HG02759 (cell line): ENCODE data around the gene CHST11.

Source experiments
- ATAC-seq: cut with Tn5 transposase; IDR thresholded peaks from one replicate; pipeline ENCODE4 v1.9.1; 2021; ENCODE audit warnings: mild to moderate bottlenecking, moderate library complexity; ENCODE audit not compliant: unreplicated experiment

CHST11 gene

DNA sequence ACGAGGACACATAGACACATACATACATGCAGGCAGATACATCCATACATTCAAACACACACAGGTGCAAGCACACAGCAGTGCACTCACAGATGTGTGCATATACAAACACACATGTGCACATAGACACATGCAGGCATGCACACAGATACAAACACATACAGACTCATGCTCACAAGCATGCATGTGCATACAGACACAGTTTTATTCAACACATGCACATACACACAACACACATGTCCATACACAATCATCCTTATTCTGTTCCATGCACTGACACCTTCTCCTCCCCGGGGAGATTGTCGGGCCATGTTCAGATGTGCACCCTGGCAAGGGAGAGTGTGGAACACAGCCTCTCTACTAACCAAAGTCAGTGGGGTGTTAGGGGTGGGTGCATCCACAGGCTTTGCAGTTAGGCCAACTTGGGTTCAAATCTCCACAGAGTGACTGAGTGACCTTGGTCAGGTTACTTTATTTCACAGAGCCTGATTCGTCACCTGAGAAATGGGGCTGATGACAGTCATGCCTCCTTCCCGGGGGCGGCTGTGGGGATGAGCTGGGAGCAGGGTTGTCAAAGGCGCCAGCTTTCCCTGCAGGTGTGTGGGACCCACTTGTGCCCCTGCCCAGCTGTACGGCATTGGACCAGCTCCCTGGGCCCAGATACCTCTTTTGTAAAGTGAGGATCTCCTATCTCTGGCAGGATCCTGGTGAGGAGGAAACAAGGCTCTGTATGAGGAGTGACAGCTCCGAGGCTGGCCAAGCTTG lies 251.2 kb downstream of the CHST11 start:
- ATAC-seq = no peak

DNA sequence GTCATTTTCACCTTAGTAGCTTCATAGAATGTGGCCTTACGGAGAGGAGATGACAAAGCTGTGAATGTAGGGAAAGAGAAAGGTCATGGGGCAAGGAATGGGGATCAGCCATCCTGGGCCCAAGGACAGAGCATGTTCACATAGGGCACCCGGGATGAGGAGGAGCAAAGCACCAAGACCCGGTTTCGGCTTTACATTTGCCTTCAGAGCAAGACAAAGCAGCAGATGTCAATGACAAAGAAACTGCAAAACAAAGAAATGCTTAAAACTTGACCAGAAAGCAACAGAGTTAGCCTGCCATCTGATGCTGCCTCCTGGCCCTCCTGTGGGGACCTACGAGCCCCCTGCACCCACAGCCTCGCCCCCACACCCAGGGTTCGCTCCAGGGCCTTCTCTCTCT lies 252.1 kb downstream of the CHST11 start:
- no peak for ATAC-seq

DNA sequence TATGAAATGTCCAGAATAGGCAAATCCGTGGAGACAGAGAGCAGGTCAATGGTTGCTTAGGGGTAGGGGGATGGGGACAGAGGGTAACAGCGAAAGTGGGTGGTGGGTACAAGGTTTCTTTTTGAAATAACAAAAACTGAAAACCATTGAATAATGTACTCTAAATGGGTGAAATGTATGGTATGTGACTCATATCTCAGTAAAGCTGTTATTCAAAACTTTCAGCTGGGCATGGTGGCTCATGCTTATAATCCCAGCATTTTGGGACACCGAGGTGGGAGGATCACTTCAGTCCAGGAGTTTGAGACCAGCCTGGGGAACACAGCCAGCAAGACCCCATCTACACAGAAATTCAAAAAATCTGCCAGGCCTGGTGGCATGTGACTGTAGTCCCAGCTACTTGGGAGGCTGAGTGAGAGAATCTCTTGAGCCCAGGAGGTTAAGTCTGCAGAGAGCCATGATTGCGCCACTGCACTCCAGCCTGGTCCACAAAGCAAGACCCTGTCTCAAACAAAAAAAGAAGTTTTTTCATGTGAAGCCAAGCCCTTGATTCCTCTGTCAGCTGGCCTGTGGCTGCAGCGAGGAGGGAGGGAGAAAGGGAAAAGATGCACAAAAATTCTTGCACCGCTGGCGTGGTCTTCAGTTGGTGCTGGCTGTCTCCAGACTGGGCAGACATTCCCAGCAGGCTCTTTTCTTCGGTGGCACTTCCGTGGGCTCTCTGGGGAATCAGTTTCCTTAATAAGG lies 253.1 kb downstream of the CHST11 start:
- no peak for ATAC-seq

DNA sequence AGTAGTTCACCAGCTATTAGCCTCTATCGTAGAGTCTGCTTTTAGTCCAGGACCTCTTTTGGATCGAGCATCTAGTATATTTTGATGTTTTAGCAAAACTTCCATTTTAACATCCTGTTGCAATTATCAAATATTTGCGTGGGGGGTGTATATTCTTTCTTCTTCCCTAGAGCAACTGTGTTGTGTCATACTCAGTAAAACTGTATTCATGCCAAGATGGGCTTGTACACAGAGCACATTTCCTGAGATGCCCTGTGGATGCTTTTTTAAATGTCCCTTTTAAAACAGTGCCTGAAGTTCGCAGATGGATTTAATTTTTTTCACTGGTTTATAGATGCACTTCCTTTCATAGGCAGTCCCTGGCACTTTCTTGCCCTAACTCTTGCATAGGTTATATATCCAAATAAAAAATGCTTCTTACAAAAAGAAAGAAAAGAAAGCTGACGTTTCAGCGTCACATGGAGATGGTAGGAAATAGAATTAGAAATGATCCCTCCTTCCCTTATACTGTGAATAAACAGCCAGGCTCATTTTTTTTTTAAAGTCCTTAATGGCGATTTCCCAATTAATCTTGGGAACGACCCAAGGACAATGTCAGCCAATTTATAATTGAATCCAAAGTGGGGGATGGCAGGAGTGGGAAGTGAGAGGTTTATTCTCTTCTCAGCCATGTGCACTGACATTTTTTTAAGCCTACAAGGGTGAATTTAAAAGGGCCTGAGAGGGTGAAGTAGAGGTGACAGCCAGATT lies 254.4 kb downstream of the CHST11 start:
- ATAC-seq = no peak

- ATAC-seq = no peak
Measured at GRCh38 chr12:104712477-104712876, 255.7 kb downstream of the CHST11 start.

GRCh38 chr12:104712968-104713367 lies 256.2 kb downstream of the CHST11 start:
- no peak for ATAC-seq

- no peak for ATAC-seq
Measured at GRCh38 chr12:104713444-104713843, 256.7 kb downstream of the CHST11 start.

DNA sequence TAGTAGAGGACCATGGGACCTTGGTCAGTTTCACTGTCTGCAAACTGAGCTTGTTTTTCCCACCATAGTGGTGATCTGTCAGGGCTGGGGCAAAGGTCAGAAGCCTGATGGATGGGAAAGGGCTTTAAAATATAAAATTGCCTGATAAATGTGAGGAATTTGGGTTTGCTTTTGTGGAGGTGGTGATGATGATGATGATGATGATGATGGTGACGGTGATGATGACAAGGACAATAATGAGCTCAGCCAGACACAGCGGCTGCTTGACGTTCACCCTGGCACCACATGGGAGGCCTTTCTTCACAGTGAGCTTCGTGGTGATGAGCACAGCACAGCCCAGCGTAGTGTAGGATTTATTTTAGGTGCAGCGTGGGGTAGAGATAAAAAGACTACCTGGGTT lies 257.6 kb downstream of the CHST11 start:
- ATAC-seq = no peak

DNA sequence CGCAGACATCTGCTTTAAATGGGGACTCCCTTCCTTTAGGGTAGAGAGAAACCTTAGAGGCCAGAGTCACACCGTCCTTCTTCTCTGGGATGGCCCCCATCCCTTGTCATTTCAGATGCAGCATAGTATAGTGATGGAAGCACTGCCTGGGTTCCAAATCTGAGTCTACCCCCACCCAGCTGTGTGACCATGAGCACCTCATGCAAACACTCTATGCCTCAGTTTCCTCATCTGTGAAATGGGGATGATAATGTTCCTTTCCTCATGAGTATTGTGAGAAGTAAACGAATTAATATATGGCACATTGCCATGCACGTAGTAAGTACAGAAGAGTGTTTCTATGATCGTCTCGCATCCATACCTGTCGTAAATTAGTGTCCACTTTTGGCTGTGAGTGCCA lies 259.4 kb downstream of the CHST11 start:
- no peak for ATAC-seq

DNA sequence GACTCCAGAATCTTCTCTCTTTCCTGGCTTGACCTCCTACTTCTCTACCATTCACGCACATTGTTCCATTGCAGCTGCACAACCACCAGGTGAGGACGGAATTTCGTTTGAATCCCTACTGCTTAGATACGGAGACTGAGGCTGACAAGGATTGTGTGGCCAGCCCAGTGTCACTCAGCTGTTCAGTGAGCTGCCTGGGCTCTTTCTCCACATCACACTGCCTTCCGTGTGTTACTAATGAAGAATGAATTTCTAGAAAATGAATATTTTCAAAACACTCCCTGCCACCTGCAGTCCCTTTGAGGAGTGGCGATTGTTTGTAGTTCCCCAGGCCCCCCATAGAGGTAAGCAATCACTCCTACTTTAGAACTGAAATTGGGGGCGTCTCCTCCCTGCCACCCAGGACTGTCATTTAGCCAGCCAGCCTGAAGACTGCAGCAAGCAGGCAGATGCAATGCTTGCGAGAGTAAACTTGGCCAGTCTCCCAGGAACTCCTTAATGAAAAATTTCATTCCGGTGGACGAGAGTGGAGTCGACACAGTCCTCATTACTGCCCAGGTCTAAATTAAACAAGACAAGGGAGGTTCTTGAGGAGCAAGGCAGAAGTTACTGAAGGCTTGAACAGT lies 261.7 kb downstream of the CHST11 start:
- ATAC-seq = no peak

- ATAC-seq = peak; percentile 13
Measured at GRCh38 chr12:104719700-104720338, 263.1 kb downstream of the CHST11 start.

DNA sequence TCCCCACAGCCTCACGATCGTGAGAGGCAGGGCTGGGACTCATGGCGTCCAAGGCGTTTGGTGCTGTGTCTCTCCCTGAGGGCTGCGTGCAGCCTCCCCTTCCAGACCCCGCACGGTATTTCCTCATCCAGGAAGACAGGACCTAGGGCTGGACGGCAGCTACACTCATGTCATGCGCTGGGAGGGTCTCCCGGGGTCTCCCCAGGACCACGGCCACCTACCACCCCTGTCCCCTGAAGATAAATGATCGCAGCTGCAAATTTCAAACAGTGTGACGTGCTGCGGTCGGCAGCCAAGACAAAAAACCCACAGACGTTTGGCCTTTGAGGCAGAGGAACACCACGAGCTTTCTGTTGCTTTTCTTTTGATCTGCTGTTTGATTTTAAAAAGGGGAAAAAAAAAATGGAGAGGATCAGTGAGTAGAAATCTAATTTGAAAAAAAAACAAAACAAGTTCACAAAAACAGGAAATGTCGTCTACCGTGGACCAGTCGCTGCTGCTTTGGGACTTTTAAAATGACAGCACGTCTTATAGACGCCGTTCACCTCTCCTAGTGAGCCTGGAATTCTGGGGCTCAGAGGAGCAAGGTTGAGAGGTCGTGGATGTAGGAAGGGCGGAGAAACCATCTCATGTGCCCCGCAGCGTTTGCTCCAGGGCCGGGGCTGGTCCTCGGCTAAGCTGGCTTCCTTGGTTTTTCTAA lies 263.7 kb downstream of the CHST11 start:
- peak; percentile 54 for ATAC-seq

GRCh38 chr12:104721039-104721405 lies 264.3 kb downstream of the CHST11 start:
- ATAC-seq = no peak

- no peak for ATAC-seq
Measured at GRCh38 chr12:104721936-104722335, 265.2 kb downstream of the CHST11 start.

DNA sequence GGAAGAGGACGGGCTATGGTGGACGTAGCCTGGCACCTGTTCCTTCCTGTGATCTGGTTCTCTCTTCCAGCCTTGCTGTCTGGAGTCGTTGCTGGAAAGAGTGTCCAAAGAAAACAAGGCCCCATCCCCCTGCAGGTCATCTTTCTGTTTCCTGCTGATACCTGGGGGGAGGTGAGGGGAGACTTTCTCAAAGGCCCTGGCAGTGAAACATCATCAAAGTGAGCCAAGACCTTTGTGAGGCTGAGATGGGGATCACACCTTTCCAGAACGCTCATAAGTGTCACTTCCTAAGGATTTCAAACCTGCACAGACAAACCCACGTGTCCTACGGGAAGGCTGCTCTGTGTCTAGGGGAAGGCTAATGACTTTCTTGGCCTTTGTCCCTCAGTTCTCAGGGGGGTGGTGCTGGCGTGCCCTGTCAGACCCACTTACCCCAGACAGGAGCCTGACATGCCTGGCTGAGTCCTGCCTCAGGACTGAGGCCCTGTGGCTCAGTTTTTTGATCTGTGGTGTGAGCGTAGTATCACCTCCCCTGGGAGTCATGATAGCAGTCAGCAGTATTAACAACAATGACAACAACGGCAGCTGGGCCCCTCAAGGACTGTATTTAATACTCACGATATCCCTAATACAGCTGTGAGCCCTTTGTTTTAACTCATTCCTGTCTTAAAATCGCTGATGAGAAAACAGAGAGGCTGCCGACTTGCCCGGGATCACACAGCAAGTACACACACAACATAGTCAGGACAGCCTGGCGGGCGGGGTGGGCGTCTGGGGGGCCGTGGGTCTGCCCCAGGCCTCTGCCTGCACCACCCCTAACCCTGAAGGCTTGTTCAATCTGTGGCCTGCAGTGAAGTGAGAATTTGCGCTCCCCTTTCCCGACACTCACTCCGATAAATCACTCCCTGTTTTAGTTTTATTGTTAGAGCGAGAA lies 266.1 kb downstream of the CHST11 start:
- peak; percentile 47 for ATAC-seq

DNA sequence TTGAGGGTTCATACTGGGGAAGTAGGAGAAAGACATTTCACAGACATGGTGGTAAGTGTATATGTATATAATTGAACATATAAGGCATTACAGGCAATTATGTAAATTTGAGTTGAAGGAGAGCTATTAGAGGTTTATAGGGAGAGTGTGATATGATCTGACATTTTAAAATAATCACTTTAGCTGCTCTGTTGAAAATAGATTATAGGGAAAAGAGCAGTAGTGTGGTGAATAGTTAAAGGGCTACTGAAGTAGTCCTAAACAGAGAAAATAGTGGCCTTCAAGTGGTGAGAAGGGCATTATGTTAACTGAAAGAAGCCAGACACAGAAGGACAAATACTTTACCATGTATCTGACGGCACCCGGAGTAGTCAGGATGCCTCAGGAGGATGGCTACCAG lies 267.1 kb downstream of the CHST11 start:
- ATAC-seq = no peak

DNA sequence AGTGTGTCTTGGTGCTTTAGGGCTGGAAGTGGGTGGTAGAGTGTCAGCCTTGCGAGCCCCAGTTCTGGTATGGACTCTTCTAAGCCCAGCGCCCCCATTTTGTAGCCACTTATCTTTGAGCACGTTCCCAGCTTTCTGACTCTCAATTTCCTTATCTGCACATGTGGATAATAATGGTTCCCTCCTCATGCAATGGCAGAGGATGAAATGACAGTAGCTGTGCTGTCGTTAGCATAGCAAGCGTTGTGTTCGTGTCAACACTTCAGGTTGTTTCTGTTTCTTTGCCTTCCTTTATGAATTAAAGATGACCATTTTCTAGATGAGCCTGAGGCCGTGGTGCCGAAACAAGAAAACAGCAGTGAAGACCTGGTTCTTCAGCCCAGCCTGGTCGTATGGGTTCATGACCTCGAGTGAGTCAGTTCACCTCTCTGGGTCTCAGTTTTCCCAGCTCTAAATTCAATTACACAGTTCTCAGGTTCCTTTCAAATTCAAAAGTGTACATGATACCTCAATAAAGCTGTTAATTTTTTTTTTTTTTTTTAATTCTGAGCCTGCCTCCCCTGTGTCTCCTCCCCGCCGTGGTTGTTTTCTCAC lies 268.3 kb downstream of the CHST11 start:
- no peak for ATAC-seq

GRCh38 chr12:104725610-104726009 lies 268.9 kb downstream of the CHST11 start:
- ATAC-seq = no peak
